Rectal smooth muscle tissue (tissue), 1 donor: ENCODE results near the gene SURF6.

Source experiments
- H3K27ac ChIP-seq: one replicate; pipeline ENCODE4 v1.7.0; 2013; ENCODE audit warnings: low read depth, low read length, inconsistent platforms
- H3K27me3 ChIP-seq: one replicate; pipeline ENCODE4 v1.7.0; 2013; ENCODE audit warnings: low read length; ENCODE audit not compliant: control insufficient read depth, insufficient read depth
- H3K36me3 ChIP-seq: one replicate; pipeline ENCODE4 v1.7.0; 2013; ENCODE audit warnings: low read length; ENCODE audit not compliant: control insufficient read depth, insufficient read depth
- H3K4me1 ChIP-seq: one replicate; pipeline ENCODE4 v1.7.0; 2013; ENCODE audit warnings: low read length; ENCODE audit not compliant: control insufficient read depth, insufficient read depth
- H3K4me3 ChIP-seq: one replicate; pipeline ENCODE4 v1.7.0; 2013; ENCODE audit warnings: low read length
- H3K9ac ChIP-seq: one replicate; pipeline ENCODE4 v1.7.0; 2013; ENCODE audit warnings: low read length

The SURF6 gene

GRCh38 chr9:133282464-133283238 is 53.3 kb downstream of the SURF6 start:
- Histone ChIP-seq H3K27me3 (no peaks in the 10 kb centered on the region), H3K27ac (no peak overlapping the region), H3K9ac (no peak overlapping the region), H3K36me3 (no peaks in the 10 kb centered on the region), H3K4me3 (no peak overlapping the region), H3K4me1 (no peaks in the 10 kb centered on the region)

- Histone ChIP-seq H3K27ac (no peak overlapping the region), H3K36me3 (no peaks in the 10 kb centered on the region), H3K9ac (no peak overlapping the region), H3K4me1 (no peaks in the 10 kb centered on the region), H3K4me3 (no peak overlapping the region), H3K27me3 (no peaks in the 10 kb centered on the region)
Measured at GRCh38 chr9:133280392-133280791, 55.6 kb downstream of the SURF6 start.
